DND-41 (cell line): ENCODE data around the gene CD109.

Experiments used
- ATAC-seq: fragments of 200-7000 bp; cut with Tn5 transposase; 3 replicates; pipeline ENCODE4 v1.9.1; 2021; ENCODE audit warnings: low read depth; ENCODE audit not compliant: insufficient read depth
- DNase-seq: peaks from one replicate; pipeline ENCODE4 v3.0.0-alpha.2; 2020
- H2AFZ ChIP-seq: 2 replicates; pipeline ENCODE4 v1.6.0; 2012; ENCODE audit warnings: low read depth, low read length
- H3K27ac ChIP-seq: 2 replicates; pipeline ENCODE4 v1.5.1; 2012; ENCODE audit warnings: low read length, inconsistent platforms
- H3K27me3 ChIP-seq: fragments of 200-600 bp; sonication (generic); 2 replicates; pipeline ENCODE4 v1.6.0; 2012; ENCODE audit warnings: low read length, mild to moderate bottlenecking, inconsistent platforms; ENCODE audit not compliant: insufficient read depth, poor library complexity
- H3K36me3 ChIP-seq: 2 replicates; pipeline ENCODE4 v1.5.1; 2012; ENCODE audit warnings: low read length, inconsistent platforms; ENCODE audit not compliant: insufficient read depth
- H3K4me1 ChIP-seq: 2 replicates; pipeline ENCODE4 v1.5.1; 2012; ENCODE audit warnings: mild to moderate bottlenecking, low read length; ENCODE audit not compliant: insufficient read depth
- H3K4me2 ChIP-seq: 2 replicates; pipeline ENCODE4 v1.6.0; 2012; ENCODE audit warnings: mild to moderate bottlenecking, moderate library complexity, low read length, inconsistent platforms; ENCODE audit not compliant: insufficient read depth
- H3K4me3 ChIP-seq, 2 experiments: fragments of 200-600 bp in 1 of 2; shearing (Covaris generic) in 1 of 2; 2 replicates each; pipeline ENCODE4 v1.5.1; 2012 to 2016; ENCODE audit warnings: inconsistent platforms in 2 of 2, low read length in 2 of 2, mild to moderate bottlenecking in 2 of 2, low read depth in 1 of 2, moderate library complexity in 1 of 2
- H3K79me2 ChIP-seq: 2 replicates; pipeline ENCODE4 v1.6.0; 2012; ENCODE audit warnings: low read length, inconsistent platforms; ENCODE audit not compliant: insufficient read depth
- H3K9ac ChIP-seq: 2 replicates; pipeline ENCODE4 v1.6.0; 2012; ENCODE audit warnings: low read depth, mild to moderate bottlenecking, inconsistent platforms, low read length, moderate library complexity
- H3K9me3 ChIP-seq: 2 replicates; pipeline ENCODE4 v1.5.1; 2012; ENCODE audit warnings: low read length, moderate library complexity, mild to moderate bottlenecking, inconsistent platforms; ENCODE audit not compliant: insufficient read depth, severe bottlenecking
- H4K20me1 ChIP-seq: 2 replicates; pipeline ENCODE4 v1.6.0; 2012; ENCODE audit warnings: low read length; ENCODE audit not compliant: insufficient read depth
- CTCF ChIP-seq: IDR thresholded peaks from 2 replicates; pipeline ENCODE4 v1.5.1; 2012; ENCODE audit warnings: borderline replicate concordance, low read length, moderate library complexity, mild to moderate bottlenecking; ENCODE audit not compliant: poor library complexity, severe bottlenecking; ENCODE audit errors: extremely low read depth
- EZH2 ChIP-seq: IDR thresholded peaks from 3 replicates; pipeline ENCODE4 v1.6.1; 2012; ENCODE audit warnings: borderline replicate concordance, low read depth, mild to moderate bottlenecking, moderate library complexity, low read length, inconsistent platforms; ENCODE audit not compliant: severe bottlenecking

CD109 gene

GRCh38 chr6:73797861-73798260, 101.9 kb downstream of the CD109 start:
- no peak overlapping the region for H3K4me2 ChIP-seq
- no peak for TF ChIP-seq CTCF
- no peak for TF ChIP-seq EZH2
- no peaks in the 10 kb centered on the region for H3K9me3 ChIP-seq
- DNase-seq (no peak), ATAC-seq (no peak)
- H3K27ac ChIP-seq: no peak overlapping the region
- no peaks in the 10 kb centered on the region for H4K20me1 ChIP-seq
- no peak overlapping the region for H3K4me3 ChIP-seq
- H2AFZ ChIP-seq: no peak overlapping the region
- no peaks in the 10 kb centered on the region for H3K79me2 ChIP-seq
- H3K4me1 ChIP-seq: no peaks in the 10 kb centered on the region
- no peaks in the 10 kb centered on the region for H3K36me3 ChIP-seq
- H3K27me3 ChIP-seq: no peaks in the 10 kb centered on the region
- no peak overlapping the region for H3K9ac ChIP-seq

- H3K27me3 ChIP-seq: no peaks in the 10 kb centered on the region
- H3K79me2 ChIP-seq: no peaks in the 10 kb centered on the region
- H3K4me1 ChIP-seq: no peaks in the 10 kb centered on the region
- no peak overlapping the region for H3K9ac ChIP-seq
- no peak overlapping the region for H3K4me2 ChIP-seq
- no peaks in the 10 kb centered on the region for H3K36me3 ChIP-seq
- H2AFZ ChIP-seq: no peak overlapping the region
- TF ChIP-seq CTCF (no peak), EZH2 (no peak)
- DNase-seq (no peak), ATAC-seq (no peak; the same call in 2 of the 3 replicates)
- no peak overlapping the region for H3K4me3 ChIP-seq
- H3K9me3 ChIP-seq: no peaks in the 10 kb centered on the region
- H3K27ac ChIP-seq: no peak overlapping the region
- no peaks in the 10 kb centered on the region for H4K20me1 ChIP-seq
These were observed 102.6 kb downstream of the CD109 start for GRCh38 chr6:73798592-73798991.

GRCh38 chr6:73800997-73801396, 105.0 kb downstream of the CD109 start:
- no peak overlapping the region for H3K27ac ChIP-seq
- DNase-seq: no peak
- H3K4me1 ChIP-seq: no peaks in the 10 kb centered on the region
- H4K20me1 ChIP-seq: no peaks in the 10 kb centered on the region
- H3K27me3 ChIP-seq: no peaks in the 10 kb centered on the region
- TF ChIP-seq EZH2: no peak
- TF ChIP-seq CTCF: no peak
- no peak overlapping the region for H3K4me2 ChIP-seq
- no peak overlapping the region for H3K9ac ChIP-seq
- ATAC-seq: no peak
- H3K9me3 ChIP-seq: no peaks in the 10 kb centered on the region
- H3K4me3 ChIP-seq: no peak overlapping the region
- H3K36me3 ChIP-seq: no peaks in the 10 kb centered on the region
- H2AFZ ChIP-seq: no peak overlapping the region
- H3K79me2 ChIP-seq: no peaks in the 10 kb centered on the region
